Activated CD4-positive, CD25-positive, alpha-beta regulatory T cell treated with anti-CD3 and anti-CD28 coated beads, Interleukin-2, amount 50 U/mL, for 16 hours (primary cell): ENCODE results near the gene ABHD16B.

ENCODE experiments used
- DNase-seq: peaks from one replicate; pipeline ENCODE4 v3.0.0-alpha.2; 2020; ENCODE audit warnings: low read depth, low spot score

ABHD16B gene

DNA sequence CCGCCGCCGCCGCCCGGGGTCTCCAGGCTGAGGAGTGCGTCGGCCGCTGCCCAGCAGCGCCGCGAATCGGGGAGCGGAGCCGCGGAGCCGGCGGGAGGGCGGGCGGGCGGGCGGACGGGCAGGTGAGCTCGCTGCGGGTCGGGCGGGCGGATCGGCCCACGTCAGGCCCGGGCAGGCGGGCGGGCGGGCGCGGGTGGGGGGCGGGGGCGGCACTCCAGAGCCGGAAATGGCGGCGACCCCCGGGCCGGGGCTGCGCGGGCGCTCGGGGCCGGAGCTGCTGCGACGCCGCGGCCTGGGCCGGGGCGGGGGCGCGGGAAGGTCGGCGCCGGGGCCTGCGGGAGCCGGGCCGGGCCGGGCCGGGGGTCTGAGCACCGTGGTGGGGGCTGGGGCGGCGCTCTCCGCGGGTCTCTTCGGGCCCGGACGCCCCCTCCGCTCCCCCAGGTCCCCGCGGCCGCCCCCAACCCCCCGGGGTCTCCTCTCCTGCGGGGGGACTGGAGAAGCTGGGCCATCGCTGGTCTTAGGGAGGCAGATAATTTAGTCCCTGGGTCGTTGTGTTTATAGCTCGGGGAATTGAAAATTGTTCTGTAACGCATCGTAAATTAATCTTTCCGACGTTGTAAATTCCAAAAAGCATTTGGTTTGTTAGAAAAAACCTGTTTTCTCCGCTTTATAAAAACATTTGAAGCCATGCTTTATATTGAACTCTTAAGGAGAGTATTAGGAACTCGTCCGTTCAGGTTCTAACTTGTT is 34.1 kb downstream of the ABHD16B start:
- no peak for DNase-seq

- no peak for DNase-seq
These were observed 34.6 kb downstream of the ABHD16B start for GRCh38 chr20:63895952-63896263.

DNA sequence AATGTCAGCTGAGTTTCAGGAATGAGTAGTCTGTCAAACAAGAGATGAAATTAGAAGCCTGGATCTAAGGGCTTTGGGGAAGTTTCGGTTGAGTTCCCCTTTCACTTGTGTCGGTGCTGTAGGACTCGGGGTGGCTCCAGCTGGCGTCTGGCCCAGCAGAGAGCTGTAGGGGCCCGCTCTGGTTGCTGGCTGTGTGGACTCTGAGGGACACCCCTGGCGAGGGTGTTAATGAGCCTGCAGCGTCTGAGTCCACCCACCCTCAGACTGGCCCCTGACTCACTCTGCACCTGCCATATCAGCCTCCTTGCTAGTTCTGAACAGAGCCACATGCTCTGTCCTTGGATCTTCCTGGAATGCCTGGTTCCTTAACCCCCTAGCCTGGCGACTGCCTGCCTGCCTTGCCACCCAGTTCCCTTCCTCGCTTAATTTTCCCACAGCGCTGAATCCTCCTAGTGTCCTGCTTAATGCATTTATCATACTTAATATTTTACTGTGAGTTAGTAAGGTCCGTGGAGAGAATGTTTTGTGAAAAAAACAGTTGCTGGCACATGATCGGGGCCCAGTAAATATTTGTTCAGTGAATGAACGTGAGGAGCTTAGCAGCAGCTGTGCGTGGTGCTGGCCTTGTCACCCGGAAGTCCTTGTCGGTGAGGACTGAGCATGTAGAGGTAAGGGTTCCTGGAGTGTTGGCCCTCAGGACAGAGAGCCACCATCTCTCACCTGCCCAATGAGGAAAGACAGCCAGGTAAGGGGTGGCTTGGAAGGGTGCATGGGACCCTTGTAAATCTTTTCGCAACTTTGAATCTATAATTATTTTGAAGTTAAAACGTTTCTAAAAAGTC is 35.2 kb downstream of the ABHD16B start:
- DNase-seq = no peak

DNA sequence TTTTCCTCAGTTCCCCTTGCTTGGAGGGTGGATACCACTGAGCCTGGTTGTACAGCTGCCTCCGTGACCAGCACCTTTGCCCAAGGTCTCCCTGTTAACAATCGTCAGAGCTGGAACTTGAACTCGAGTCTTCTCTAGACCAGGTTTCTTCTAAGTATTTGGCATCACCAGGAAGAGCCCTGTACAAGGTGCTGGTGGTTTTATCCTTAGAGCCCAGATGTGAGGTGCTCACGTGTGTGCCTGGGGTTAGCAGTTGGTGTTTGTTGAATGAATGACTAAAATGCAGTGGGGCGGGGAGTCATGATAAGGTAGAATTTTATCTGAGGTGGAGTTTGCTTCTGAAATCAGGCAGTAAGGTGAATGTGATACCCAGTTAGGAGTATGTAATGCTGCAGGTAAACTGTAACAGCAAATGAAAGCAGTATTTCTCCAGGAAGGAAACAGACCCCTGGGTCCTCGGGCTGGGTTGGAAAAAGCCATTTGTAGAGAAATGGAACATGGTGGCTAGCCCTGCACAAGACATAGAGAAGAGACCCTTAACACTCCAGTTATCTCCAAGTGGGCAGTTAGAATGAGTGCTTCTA is 36.8 kb downstream of the ABHD16B start:
- DNase-seq = no peak

GRCh38 chr20:63898882-63899558 is 37.7 kb downstream of the ABHD16B start:
- no peak for DNase-seq

- DNase-seq = no peak
These were observed 39.1 kb downstream of the ABHD16B start for GRCh38 chr20:63900413-63900812.

DNA sequence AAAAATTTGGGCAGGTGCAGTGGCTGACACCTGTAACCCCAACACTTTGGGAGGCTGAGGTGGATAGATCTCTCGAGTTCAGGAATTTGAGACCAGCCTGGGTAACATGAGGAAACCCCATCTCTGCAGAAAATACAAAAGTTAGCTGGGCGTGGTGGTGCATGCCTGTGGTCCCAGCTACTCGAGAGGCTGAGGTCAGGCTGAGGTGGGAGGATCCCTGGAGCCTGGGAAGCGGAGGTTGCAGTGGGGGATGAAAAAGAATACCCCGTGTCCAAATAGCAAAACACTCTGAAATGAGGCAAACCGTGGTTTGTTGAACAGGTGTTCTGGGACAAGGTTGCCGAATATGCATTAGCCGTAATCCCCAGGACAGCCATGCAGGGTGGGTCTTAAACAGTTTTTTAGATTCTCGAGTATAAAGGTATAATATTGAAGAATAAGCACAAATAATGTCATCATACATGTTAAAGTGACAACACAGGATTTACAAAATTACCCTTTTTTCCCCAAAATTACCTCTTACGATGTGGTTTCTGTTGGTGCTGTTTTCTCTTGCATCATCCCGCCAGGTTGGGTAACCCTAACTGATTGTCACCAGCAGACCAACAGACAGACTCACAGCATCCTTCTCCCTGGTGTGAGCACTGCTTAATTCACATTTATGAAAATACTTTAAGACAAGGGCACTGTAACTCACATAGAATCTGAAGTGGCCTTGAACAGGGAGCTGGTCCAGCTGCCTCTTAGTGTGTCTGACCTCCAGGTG is 42.7 kb downstream of the ABHD16B start:
- DNase-seq = no peak

GRCh38 chr20:63908008-63908682 is 46.8 kb downstream of the ABHD16B start:
- DNase-seq = no peak

GRCh38 chr20:63911176-63911575 is 49.9 kb downstream of the ABHD16B start:
- DNase-seq = no peak
